GM18498 (cell line): ENCODE results near the gene FRMD4B.

Source experiments
- ATAC-seq: cut with Tn5 transposase; IDR thresholded peaks from one replicate; pipeline ENCODE4 v1.9.1; 2021; ENCODE audit warnings: mild to moderate bottlenecking, moderate library complexity; ENCODE audit not compliant: unreplicated experiment

Gene FRMD4B

DNA sequence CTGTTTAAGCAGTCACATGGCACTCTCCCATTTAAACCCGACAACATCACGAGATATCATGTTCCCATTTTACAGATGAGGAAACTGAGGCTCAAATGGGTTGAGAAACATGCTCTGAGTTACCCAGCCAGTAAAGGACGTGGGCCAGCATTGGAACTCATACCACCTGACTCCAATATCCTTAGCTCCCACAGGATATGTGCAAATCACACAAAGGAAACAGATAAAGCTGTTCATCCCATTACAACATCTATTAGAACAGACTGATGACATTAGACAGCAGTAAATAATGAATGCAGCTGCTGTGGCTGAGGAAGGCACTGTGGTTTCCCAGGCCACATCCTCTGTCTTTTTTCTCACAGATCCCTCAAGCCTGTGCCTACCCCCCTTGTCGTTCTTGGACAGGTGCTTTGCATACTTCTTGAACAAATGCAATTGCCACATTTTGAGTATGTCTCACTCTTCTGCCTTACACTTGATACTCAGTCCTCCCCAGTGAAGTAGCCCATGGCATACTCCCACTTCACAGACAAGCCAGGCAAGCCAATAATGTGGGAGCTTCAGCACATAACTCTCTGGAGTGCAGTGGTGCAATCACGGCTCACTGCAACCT lies 17.7 kb downstream of the FRMD4B start:
- peak; percentile 99 for ATAC-seq

- ATAC-seq, result no peak
Measured at GRCh38 chr3:69367586-69367985, 18.3 kb downstream of the FRMD4B start.

GRCh38 chr3:69364354-69364753 lies 21.5 kb downstream of the FRMD4B start:
- no peak for ATAC-seq

GRCh38 chr3:69360690-69361089 lies 25.2 kb downstream of the FRMD4B start:
- ATAC-seq, result no peak

- no peak for ATAC-seq
Measured at GRCh38 chr3:69359916-69360315, 26.0 kb downstream of the FRMD4B start.

DNA sequence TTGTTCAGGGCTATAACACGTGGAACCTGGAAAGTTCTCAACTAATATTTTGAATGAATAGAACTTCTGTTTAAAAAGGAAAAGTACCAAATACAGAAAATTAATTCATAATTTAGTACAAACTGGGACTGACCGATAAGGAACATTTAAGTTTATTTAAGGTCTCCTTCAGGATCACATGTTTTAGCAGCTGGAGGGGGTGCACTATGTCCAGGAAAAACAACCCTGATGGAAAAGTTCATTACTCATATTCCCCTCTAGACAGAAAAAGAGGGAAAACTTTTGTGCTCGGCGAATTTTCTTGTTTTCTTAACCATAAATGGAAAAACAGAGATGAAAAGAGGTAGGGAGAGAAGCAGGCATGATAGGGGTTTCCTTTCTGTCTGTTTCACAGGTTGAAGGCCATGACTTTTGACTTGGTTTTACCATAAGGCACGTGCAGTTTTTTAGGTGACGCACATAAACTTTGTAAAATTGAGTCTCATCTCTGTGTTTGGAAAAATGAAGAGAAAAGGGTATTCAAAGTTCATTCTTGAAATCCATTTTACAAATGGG lies 26.5 kb downstream of the FRMD4B start:
- no peak for ATAC-seq

DNA sequence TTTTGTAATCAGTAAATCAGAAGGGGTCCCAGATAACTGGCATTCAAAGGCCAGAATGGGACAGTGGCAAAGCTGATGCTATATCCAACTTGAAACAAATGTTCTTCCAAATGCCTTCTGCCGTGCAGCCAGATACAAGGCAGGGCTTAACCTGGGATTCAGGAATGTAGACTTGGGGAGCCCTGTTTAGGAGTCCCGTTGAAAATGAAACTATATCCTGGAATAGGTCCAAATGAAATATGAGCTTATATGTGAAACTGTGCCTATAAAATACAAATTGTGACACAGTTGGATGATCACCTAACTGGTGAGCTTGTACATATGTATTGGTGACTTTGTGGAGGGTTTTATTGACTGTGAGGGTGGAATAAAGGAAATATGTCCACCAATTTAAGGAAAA lies 28.7 kb downstream of the FRMD4B start:
- no peak for ATAC-seq

DNA sequence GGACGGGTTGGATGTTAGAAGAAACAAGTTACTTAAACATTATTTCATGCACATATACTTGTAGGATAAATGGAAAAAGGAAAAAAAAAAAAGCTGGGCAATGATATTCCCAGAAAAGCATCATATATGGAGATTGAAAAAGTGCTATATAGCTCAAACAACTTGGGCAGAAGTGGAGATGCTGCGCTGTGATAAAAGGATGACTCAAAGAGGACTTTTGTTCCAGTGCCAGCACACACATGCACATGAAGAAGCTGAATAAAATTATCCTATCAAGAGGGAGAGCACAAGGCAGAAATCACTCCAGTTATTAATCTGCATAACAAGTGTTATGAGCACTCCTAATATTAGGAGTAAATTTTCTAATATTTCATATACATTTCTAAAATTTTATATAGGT lies 30.9 kb downstream of the FRMD4B start:
- ATAC-seq, result no peak

GRCh38 chr3:69353503-69353902 lies 32.4 kb downstream of the FRMD4B start:
- ATAC-seq, result no peak

GRCh38 chr3:69353088-69353478 lies 32.8 kb downstream of the FRMD4B start:
- ATAC-seq, result no peak

- ATAC-seq, result no peak
Measured at GRCh38 chr3:69352305-69353087, 33.4 kb downstream of the FRMD4B start.

- ATAC-seq, result no peak
Measured at GRCh38 chr3:69343875-69344274, 42.0 kb downstream of the FRMD4B start.

GRCh38 chr3:69342074-69342473 lies 43.8 kb downstream of the FRMD4B start:
- ATAC-seq, result no peak

GRCh38 chr3:69339760-69340159 lies 46.1 kb downstream of the FRMD4B start:
- ATAC-seq, result no peak

- no peak for ATAC-seq
Measured at GRCh38 chr3:69338911-69339310, 47.0 kb downstream of the FRMD4B start.

DNA sequence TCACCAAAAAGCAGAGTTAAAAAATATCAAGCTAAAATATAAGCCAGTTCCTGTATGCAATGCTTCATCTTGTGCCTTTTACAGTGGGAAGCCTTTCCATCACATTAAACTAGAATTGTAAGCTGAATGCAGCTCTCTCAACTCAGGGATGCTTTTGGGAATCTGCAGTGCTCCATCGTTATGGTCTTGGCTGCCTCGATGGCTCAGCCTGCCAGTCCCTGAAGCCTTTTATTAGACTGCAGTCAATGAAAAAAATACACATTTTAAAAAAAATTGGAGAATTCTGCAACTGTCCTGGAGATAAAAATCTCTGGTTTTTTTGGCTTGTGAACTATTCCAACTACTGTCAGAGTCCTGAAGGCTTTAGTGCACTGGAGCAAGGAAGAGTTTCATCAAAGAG lies 53.0 kb downstream of the FRMD4B start:
- ATAC-seq, result no peak

DNA sequence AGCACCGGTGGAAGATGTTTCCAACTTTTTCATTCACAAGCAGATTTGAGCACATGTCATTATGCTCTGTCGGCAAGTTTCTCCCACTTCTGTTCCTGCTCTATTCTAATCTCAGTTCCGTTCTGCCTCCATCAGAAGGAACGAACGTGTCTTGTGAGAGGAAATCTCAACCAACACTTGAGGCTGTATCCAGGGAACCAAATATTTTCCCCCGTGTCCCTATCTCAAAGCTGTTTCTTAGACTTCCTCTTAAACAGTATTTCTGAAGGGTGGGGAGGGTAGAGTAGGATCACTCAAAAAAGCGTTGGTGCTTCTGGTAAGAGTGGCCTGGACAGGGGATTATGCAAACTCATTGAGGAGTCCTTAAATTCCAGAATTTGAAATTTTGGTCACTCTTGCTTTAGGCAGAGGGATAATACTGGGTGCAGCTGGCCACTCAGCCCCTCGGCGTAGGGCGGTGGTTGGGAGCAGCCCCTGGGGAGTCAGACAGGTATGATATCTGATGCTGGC lies 54.9 kb downstream of the FRMD4B start:
- ATAC-seq, result no peak

- no peak for ATAC-seq
Measured at GRCh38 chr3:69329892-69330291, 56.0 kb downstream of the FRMD4B start.

DNA sequence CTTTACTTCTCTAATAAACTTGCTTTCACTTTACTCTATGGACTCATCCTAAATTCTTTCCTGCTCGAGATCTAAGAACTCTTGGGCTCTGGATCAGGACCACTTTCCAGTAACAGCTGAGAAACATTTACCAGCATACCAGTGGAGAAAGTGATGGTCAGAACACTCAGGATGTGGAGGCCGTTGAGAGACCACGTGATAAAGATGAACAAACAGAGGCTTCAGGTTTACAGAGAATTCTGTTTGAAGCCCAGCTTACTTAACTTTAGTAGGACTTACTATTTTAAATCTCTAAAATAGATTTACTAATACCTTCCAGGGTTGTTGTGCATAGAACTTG lies 57.0 kb downstream of the FRMD4B start:
- ATAC-seq, result no peak

DNA sequence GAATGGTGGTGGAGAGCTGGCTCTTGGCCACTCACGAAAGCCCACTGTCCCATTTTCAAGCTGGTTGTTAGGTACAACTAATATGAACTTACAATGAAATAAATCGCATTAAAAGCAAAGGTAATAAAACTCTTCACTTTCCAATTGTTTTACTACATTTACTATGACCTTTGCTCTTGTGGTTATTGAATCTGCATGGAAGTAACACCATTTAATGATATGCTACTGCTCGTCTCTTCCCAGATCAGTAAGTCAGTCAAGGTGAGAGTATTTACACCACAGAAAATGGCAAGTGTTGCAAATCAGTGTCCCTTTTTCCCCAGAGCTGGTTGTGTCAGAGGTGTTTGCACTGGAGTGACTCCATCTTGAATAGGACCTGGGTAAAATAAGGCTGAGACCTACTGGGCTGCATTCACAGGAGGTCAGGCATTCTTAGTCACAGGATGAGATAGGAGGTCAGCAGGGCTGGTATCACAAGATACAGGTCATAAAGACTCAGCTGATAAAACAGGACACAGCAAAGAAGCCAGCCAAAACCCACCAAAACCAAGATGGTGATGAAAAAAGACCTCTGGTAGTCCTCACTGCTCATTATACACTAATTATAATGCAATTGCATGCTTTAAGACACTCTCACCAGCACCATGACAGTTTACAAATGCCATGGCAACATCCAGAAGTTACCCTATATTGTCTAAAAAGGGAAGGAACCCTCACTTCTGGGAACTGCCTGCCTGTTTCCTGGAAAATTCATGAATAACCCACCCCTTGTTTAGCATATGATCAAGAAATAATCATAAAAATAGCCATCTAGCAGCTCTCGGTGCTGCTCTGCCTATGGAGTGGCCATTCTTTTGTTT lies 57.6 kb downstream of the FRMD4B start:
- ATAC-seq, result no peak

- ATAC-seq, result peak; percentile 85
Measured at GRCh38 chr3:69326855-69327300, 59.0 kb downstream of the FRMD4B start.
